GM21423 (cell line): Measurements from ENCODE around the gene NOTUM.
A peak's percentile ranks its signal among the peaks of the same experiment; 100 is the strongest.

Experiments used
- ATAC-seq: cut with Tn5 transposase; IDR thresholded peaks from one replicate; pipeline ENCODE4 v1.9.1; 2021; ENCODE audit warnings: mild to moderate bottlenecking, moderate library complexity; ENCODE audit not compliant: unreplicated experiment

NOTUM gene

GRCh38 chr17:81912441-81913309, 48.3 kb downstream of the NOTUM start:
- no peak for ATAC-seq

- ATAC-seq: no peak
Observed at GRCh38 chr17:81911969-81912368, 49.0 kb downstream of the NOTUM start.

GRCh38 chr17:81911277-81911961, 49.6 kb downstream of the NOTUM start, which contains the start of gene PCYT2:
PCYT2 (minus strand) TSS chr17:81911399; CDS start chr17:81911355, 44 bp downstream.
- peak; percentile 72 for ATAC-seq

- peak; percentile 32 for ATAC-seq
Observed at GRCh38 chr17:81910840-81911276, 50.1 kb downstream of the NOTUM start.

- ATAC-seq: no peak
Observed at GRCh38 chr17:81909966-81910839, 50.8 kb downstream of the NOTUM start.

GRCh38 chr17:81909231-81909630, 51.8 kb downstream of the NOTUM start:
- ATAC-seq: no peak

GRCh38 chr17:81908793-81909192, 52.2 kb downstream of the NOTUM start:
- ATAC-seq: no peak

- no peak for ATAC-seq
Observed at GRCh38 chr17:81907219-81908145, 53.5 kb downstream of the NOTUM start.

- ATAC-seq: no peak
Observed at GRCh38 chr17:81906476-81907218, 54.3 kb downstream of the NOTUM start.

- ATAC-seq: no peak
Observed at GRCh38 chr17:81905993-81906392, 55.0 kb downstream of the NOTUM start.

GRCh38 chr17:81905424-81905875, 55.5 kb downstream of the NOTUM start:
- ATAC-seq: no peak

- ATAC-seq: no peak
Observed at GRCh38 chr17:81904600-81905423, 56.2 kb downstream of the NOTUM start.

GRCh38 chr17:81903896-81904599, 56.9 kb downstream of the NOTUM start:
- ATAC-seq: no peak

- no peak for ATAC-seq
Observed at GRCh38 chr17:81903415-81903831, 57.6 kb downstream of the NOTUM start.

GRCh38 chr17:81902653-81903414, 58.2 kb downstream of the NOTUM start:
- no peak for ATAC-seq
